ENCODE measurements around the gene DBX1. TPM values are rescaled to one million over a fixed set of nuclear protein-coding genes. Genes with fewer than 3 reads are reported as not detected.
"Not testable (repeated sequence)": the region's sequence is repeated elsewhere in the genome, so short reads cannot be mapped to it uniquely, and the experiment has no call there.

Gene DBX1
- total and polyA plus RNA-seq, 2 donors (not counting 1 experiment from before 2014, with no cell fraction given): not detected

- Histone ChIP-seq H4K20me1 (ENCODE audit: control insufficient read depth, extremely low read depth, insufficient read depth, low read length) (no peaks in the 10 kb centered on the region), H2AFZ (ENCODE audit: low read length) (peak overlapping the region; percentile 92), H3K36me3 (ENCODE audit: control insufficient read depth, insufficient read depth, low read length) (peaks cover 2% of the 10 kb centered on the region), H3K27ac (ENCODE audit: insufficient read depth, low read length) (no peak overlapping the region), H3K79me2 (ENCODE audit: control insufficient read depth, insufficient read depth, low read length) (no peaks in the 10 kb centered on the region), H3K9me3 (ENCODE audit: control insufficient read depth, insufficient read depth, low read depth, low read length) (no peaks in the 10 kb centered on the region), H3K27me3 (ENCODE audit: control insufficient read depth, insufficient read depth, low read length) (no peaks in the 10 kb centered on the region), H3K4me3 (replicated peaks in 1 of 4; ENCODE audit: control extremely low read depth in 1 of 4, insufficient read depth in 1 of 4, low read depth in 3 of 4, low read length in 4 of 4) (peak overlapping the region; percentile 42 to 62 (median 60)), H3K9ac (ENCODE audit: insufficient read depth, low read length) (no peak overlapping the region), H3K4me2 (ENCODE audit: extremely low read depth, insufficient read depth, low read length) (peak overlapping the region; percentile 73), H3K4me1 (ENCODE audit: control insufficient read depth, extremely low read depth, insufficient read depth, low read length) (no peaks in the 10 kb centered on the region)
- DNase-seq (ENCODE audit: low read depth in 2 of 2): peak; percentile 63 to 66
- TF ChIP-seq EZH2 (IDR thresholded peaks at IDR 0.05; ENCODE audit: low read length, missing control alignments) (no peak), CTCF (conservative IDR thresholded peaks at IDR 0.05 in 1 of 2, IDR thresholded peaks at IDR 0.05 in 1 of 2; ENCODE audit: low read depth in 1 of 2, low read length in 2 of 2) (peak; percentile 92)
Measured at GRCh38 chr11:20131788-20132666, 28.2 kb downstream of the DBX1 start.

- Histone ChIP-seq H3K27ac (ENCODE audit: insufficient read depth, low read length) (no peak overlapping the region), H4K20me1 (ENCODE audit: control insufficient read depth, extremely low read depth, insufficient read depth, low read length) (no peaks in the 10 kb centered on the region), H3K36me3 (ENCODE audit: control insufficient read depth, insufficient read depth, low read length) (peaks cover 2% of the 10 kb centered on the region), H3K27me3 (ENCODE audit: control insufficient read depth, insufficient read depth, low read length) (no peaks in the 10 kb centered on the region), H3K4me1 (ENCODE audit: control insufficient read depth, extremely low read depth, insufficient read depth, low read length) (peaks cover 4% of the 10 kb centered on the region), H3K9ac (ENCODE audit: insufficient read depth, low read length) (no peak overlapping the region), H3K4me2 (ENCODE audit: extremely low read depth, insufficient read depth, low read length) (no peak overlapping the region), H3K9me3 (ENCODE audit: control insufficient read depth, insufficient read depth, low read depth, low read length) (no peaks in the 10 kb centered on the region), H3K4me3 (replicated peaks in 1 of 4; ENCODE audit: control extremely low read depth in 1 of 4, insufficient read depth in 1 of 4, low read depth in 3 of 4, low read length in 4 of 4) (no peak overlapping the region), H3K79me2 (ENCODE audit: control insufficient read depth, insufficient read depth, low read length) (no peaks in the 10 kb centered on the region), H2AFZ (ENCODE audit: low read length) (no peak overlapping the region)
- no peak for TF ChIP-seq EZH2 (IDR thresholded peaks at IDR 0.05; ENCODE audit: low read length, missing control alignments)
- DNase-seq (ENCODE audit: low read depth in 2 of 2): no peak
Measured at GRCh38 chr11:20129665-20130064, 30.6 kb downstream of the DBX1 start.

GRCh38 chr11:20128528-20128825 lies 31.8 kb downstream of the DBX1 start:
- H3K36me3 ChIP-seq (ENCODE audit: control insufficient read depth, insufficient read depth, low read length); H3K9me3 ChIP-seq (ENCODE audit: control insufficient read depth, insufficient read depth, low read depth, low read length); H3K27ac ChIP-seq (ENCODE audit: insufficient read depth, low read length); H3K27me3 ChIP-seq (ENCODE audit: control insufficient read depth, insufficient read depth, low read length); H3K4me3 ChIP-seq (replicated peaks in 1 of 4; ENCODE audit: control extremely low read depth in 1 of 4, insufficient read depth in 1 of 4, low read depth in 3 of 4, low read length in 4 of 4); H3K4me1 ChIP-seq (ENCODE audit: control insufficient read depth, extremely low read depth, insufficient read depth, low read length); H3K9ac ChIP-seq (ENCODE audit: insufficient read depth, low read length); DNase-seq (ENCODE audit: low read depth in 2 of 2); H3K4me2 ChIP-seq (ENCODE audit: extremely low read depth, insufficient read depth, low read length); H3K79me2 ChIP-seq (ENCODE audit: control insufficient read depth, insufficient read depth, low read length); H2AFZ ChIP-seq (ENCODE audit: low read length); H4K20me1 ChIP-seq (ENCODE audit: control insufficient read depth, extremely low read depth, insufficient read depth, low read length): not testable (repeated sequence)
